Upper lobe of left lung (tissue), 6 donors: ENCODE results near the gene SDSL. TPM values are rescaled to one million over a fixed set of nuclear protein-coding genes. Genes with fewer than 3 reads are reported as not detected.

Experiments used
- ATAC-seq, 2 donors: fragments of 200-7000 bp; cut with Tn5 transposase; one replicate each; pipeline ENCODE4 v1.9.1; 2022; ENCODE audit warnings: mild to moderate bottlenecking in 2 of 2, moderate library complexity in 2 of 2; ENCODE audit not compliant: low FRiP score in 2 of 2
- DNase-seq, 2 donors: peaks; one replicate each; pipeline ENCODE4 v3.0.0-alpha.2; 2019 to 2020
- H3K27ac ChIP-seq, 4 donors: fragments of 200-600 bp; sonication (generic); one replicate each; pipeline ENCODE4 v1.5.1; 2016 to 2019
- H3K27me3 ChIP-seq, 4 donors: fragments of 200-600 bp; sonication (generic); one replicate each; pipeline ENCODE4 v1.5.1; 2017 to 2019
- H3K36me3 ChIP-seq, 4 donors: fragments of 200-600 bp; sonication (generic); one replicate each; pipeline ENCODE4 v1.5.1; 2016 to 2019
- H3K4me1 ChIP-seq, 4 donors: fragments of 200-600 bp; sonication (generic); one replicate each; pipeline ENCODE4 v1.5.1; 2018 to 2019
- H3K4me3 ChIP-seq, 4 donors: fragments of 200-600 bp; sonication (generic); one replicate each; pipeline ENCODE4 v1.5.1; 2017 to 2019; ENCODE audit warnings: mild to moderate bottlenecking in 2 of 4, moderate library complexity in 1 of 4
- H3K9me3 ChIP-seq, 4 donors: fragments of 200-600 bp; sonication (generic); one replicate each; pipeline ENCODE4 v1.5.1; 2018 to 2019
- CTCF ChIP-seq, 6 experiments: fragments of 450-650 bp in 4 of 6; fragments of 200-600 bp in 2 of 6; sonication (generic) in 2 of 6; IDR thresholded peaks; one replicate each; pipeline ENCODE4 v1.5.1; 2016 to 2019; ENCODE audit warnings: antibody characterized with exemption in 6 of 6
- EP300 ChIP-seq, 4 donors: sonication (generic); formaldehyde crosslinking; IDR thresholded peaks; one replicate each; pipeline ENCODE4 v1.5.1; 2017; ENCODE audit warnings: antibody characterized with exemption in 4 of 4, control low read depth in 2 of 4
- POLR2A ChIP-seq, 4 donors: fragments of 450-650 bp; IDR thresholded peaks; one replicate each; pipeline ENCODE4 v1.5.1; 2016 to 2017; ENCODE audit warnings: antibody characterized with exemption in 4 of 4, mild to moderate bottlenecking in 2 of 4
- POLR2AphosphoS5 ChIP-seq, 2 donors: sonication (generic); formaldehyde crosslinking; IDR thresholded peaks; one replicate each; pipeline ENCODE4 v1.5.1; 2017; ENCODE audit warnings: antibody characterized with exemption in 2 of 2
- whole genome bisulfite sequencing, 2 donors: methylation state at CpG; one replicate each; pipeline ENCODE4 v1.1.5; 2017 to 2018; 5-methylcytosine and 5-hydroxymethylcytosine counted together
- total RNA-seq, 6 donors: library from RNA; depleted of rRNA in 4 of 6; stranded (reverse); fragments of >200 nt in 4 of 6; gene quantifications; one replicate each; pipeline versions ENCODE4 v1.1.0 to v1.2.1, GENCODE V29; 2016 to 2021
- donor health status: DM: no; HTN: no; CAD: no; lungs with moderate emphysema.
- donor health status: DM: no; HTN: yes; CAD: no; lungs with severe emphysema.

The SDSL gene
- total RNA-seq, 6 donors from 2014 or later = 1.1 to 26.9 (median 9.1) TPM

GRCh38 chr12:113486722-113487121 is 64.5 kb downstream of the SDSL start:
- DNase-seq = no peak
- Histone ChIP-seq H3K27me3 (peaks cover 0 to 3% (median 1%) of the 10 kb centered on the region in 4 donors), H3K36me3 (no peaks in the 10 kb centered on the region), H3K27ac (no peak overlapping the region), H3K4me3 (no peak overlapping the region), H3K9me3 (no peaks in the 10 kb centered on the region), H3K4me1 (no peaks in the 10 kb centered on the region)
- 21 to 35% methylated on average over 4 of the region's 4 CpGs for WGBS, 2 donors
- TF ChIP-seq CTCF (IDR thresholded peaks at IDR 0.05) (no peak), POLR2AphosphoS5 (IDR thresholded peaks at IDR 0.05) (no peak), POLR2A (IDR thresholded peaks at IDR 0.05) (no peak), EP300 (IDR thresholded peaks at IDR 0.05) (no peak)
- no peak for ATAC-seq

Other genes with a start within 250 kb of the SDSL start
- gene DDX54, start 236.9 kb upstream of the SDSL start, total RNA-seq = 10 to 100 TPM; 43.3 to 81.5 (median 58.9) TPM
- gene RITA1, start 236.7 kb upstream of the SDSL start, total RNA-seq = 10 to 100 TPM; 11.5 to 25.2 (median 17.6) TPM
- 100 to 1,000 TPM in 1 of 6 donors, 10 to 100 TPM in 5; 36.6 to 193 (median 52.2) TPM for gene TPCN1, start 200.9 kb upstream of the SDSL start, total RNA-seq
- gene SLC8B1, start 87.3 kb upstream of the SDSL start, total RNA-seq = 100 to 1,000 TPM in 1 of 6 donors, 10 to 100 TPM in 5; 35.9 to 189 (median 44.5) TPM
- gene PLBD2, start 63.8 kb upstream of the SDSL start, total RNA-seq = 10 to 100 TPM; 19.5 to 60.0 (median 46.4) TPM
- gene SDS, start 18.5 kb upstream of the SDSL start, total RNA-seq = 1 to 10 TPM in 5 of 6 donors, under 1 TPM in 1; 1.00 to 4.0 (median 2.4) TPM
- not detected for gene LHX5, start 49.5 kb downstream of the SDSL start, total RNA-seq